Activated T-helper 2 cell treated with anti-CD3 and anti-CD28 coated beads, Interferon-gamma antibody, Interleukin-2, Interleukin-4, amounts not matched to agents 10 μg/mL and 5 μg/mL and 100 μg/mL, durations not matched to agents 14 hours and 24 hours and 36 hours (primary cell): ENCODE measurements around the gene CBFA2T3. TPM values are rescaled to one million over a fixed set of nuclear protein-coding genes. Genes with fewer than 3 reads are reported as not detected.

Source experiments
- DNase-seq: peaks from one replicate; pipeline ENCODE4 v3.0.0; 2021; ENCODE audit warnings: low spot score
- H3K27ac Mint-ChIP-seq: one replicate; pipeline ENCODE4 v1.8.0; 2021; ENCODE audit warnings: mixed read lengths
- H3K27me3 Mint-ChIP-seq: one replicate; pipeline ENCODE4 v1.8.0; 2021; ENCODE audit warnings: low read depth, mixed read lengths
- H3K36me3 Mint-ChIP-seq: one replicate; pipeline ENCODE4 v1.8.0; 2021; ENCODE audit warnings: low read depth, mixed read lengths
- H3K4me1 Mint-ChIP-seq: one replicate; pipeline ENCODE4 v1.8.0; 2021; ENCODE audit warnings: low read depth, mixed read lengths
- H3K4me3 Mint-ChIP-seq: one replicate; pipeline ENCODE4 v1.8.0; 2021; ENCODE audit warnings: low read depth, mild to moderate bottlenecking, moderate library complexity, mixed read lengths
- H3K9me3 Mint-ChIP-seq: one replicate; pipeline ENCODE4 v1.8.0; 2021; ENCODE audit warnings: mixed read lengths
- intact Hi-C: fragments of 100-400 bp; cut with micrococcal nuclease; formaldehyde crosslinking; loops from one replicate; pipeline ENCODE4 v1.15.1; 2023
- total RNA-seq: library from RNA; stranded (reverse); gene quantifications from 2 replicates; pipeline ENCODE4 v1.2.3, GENCODE V29; 2022

Gene CBFA2T3
- total RNA-seq, 1 donor from 2014 or later = 0.30 TPM

- Mint-ChIP-seq H3K9me3 (no peaks in the 10 kb centered on the region), H3K27me3 (peaks cover 7% of the 10 kb centered on the region), H3K27ac (no peak overlapping the region), H3K4me1 (peaks cover 2% of the 10 kb centered on the region), H3K36me3 (no peaks in the 10 kb centered on the region), H3K4me3 (no peak overlapping the region)
- DNase-seq = no peak
- intact Hi-C loops = no loop called here
These were observed 11.1 kb downstream of the CBFA2T3 start for GRCh38 chr16:88965826-88966480.

- Mint-ChIP-seq H3K9me3 (no peaks in the 10 kb centered on the region), H3K4me1 (peaks cover 2% of the 10 kb centered on the region), H3K4me3 (no peak overlapping the region), H3K36me3 (no peaks in the 10 kb centered on the region), H3K27me3 (peaks cover 7% of the 10 kb centered on the region), H3K27ac (no peak overlapping the region)
- DNase-seq = no peak
- intact Hi-C loops = no loop called here
These were observed 11.6 kb downstream of the CBFA2T3 start for GRCh38 chr16:88965411-88965810.

GRCh38 chr16:88964636-88965035 is 12.4 kb downstream of the CBFA2T3 start:
- H3K36me3 Mint-ChIP-seq = no peaks in the 10 kb centered on the region
- no peaks in the 10 kb centered on the region for H3K9me3 Mint-ChIP-seq
- no peak for DNase-seq
- intact Hi-C loops = no loop called here
- H3K27me3 Mint-ChIP-seq = peaks cover 7% of the 10 kb centered on the region
- no peak overlapping the region for H3K27ac Mint-ChIP-seq
- peaks cover 2% of the 10 kb centered on the region for H3K4me1 Mint-ChIP-seq
- no peak overlapping the region for H3K4me3 Mint-ChIP-seq

- Mint-ChIP-seq H3K4me3 (no peak overlapping the region), H3K36me3 (no peaks in the 10 kb centered on the region), H3K4me1 (peaks cover 2% of the 10 kb centered on the region), H3K27ac (no peak overlapping the region), H3K9me3 (no peaks in the 10 kb centered on the region), H3K27me3 (peaks cover 8% of the 10 kb centered on the region)
- DNase-seq = no peak
- intact Hi-C loops = no loop called here
These were observed 13.4 kb downstream of the CBFA2T3 start for GRCh38 chr16:88963583-88963982.

GRCh38 chr16:88962478-88963152 is 14.4 kb downstream of the CBFA2T3 start:
- Mint-ChIP-seq H3K27me3 (peaks cover 12% of the 10 kb centered on the region), H3K4me3 (no peak overlapping the region), H3K9me3 (no peaks in the 10 kb centered on the region), H3K27ac (no peak overlapping the region), H3K4me1 (peaks cover 6% of the 10 kb centered on the region), H3K36me3 (no peaks in the 10 kb centered on the region)
- no peak for DNase-seq
- intact Hi-C loops = no loop called here

- H3K36me3 Mint-ChIP-seq = no peaks in the 10 kb centered on the region
These were observed 16.0 kb downstream of the CBFA2T3 start for GRCh38 chr16:88961011-88961410.

GRCh38 chr16:88960516-88960915 is 16.5 kb downstream of the CBFA2T3 start:
- Mint-ChIP-seq H3K4me3 (no peak overlapping the region), H3K36me3 (no peaks in the 10 kb centered on the region), H3K9me3 (no peaks in the 10 kb centered on the region), H3K4me1 (peaks cover 10% of the 10 kb centered on the region), H3K27ac (no peak overlapping the region), H3K27me3 (peaks cover 13% of the 10 kb centered on the region)
- intact Hi-C loops = no loop called here
- no peak for DNase-seq

More at GRCh38 chr16:88961011-88961410, 16.0 kb downstream of the CBFA2T3 start:
- Mint-ChIP-seq H3K27me3 (peaks cover 13% of the 10 kb centered on the region), H3K4me1 (peaks cover 10% of the 10 kb centered on the region), H3K27ac (no peak overlapping the region), H3K4me3 (no peak overlapping the region), H3K9me3 (no peaks in the 10 kb centered on the region)
- intact Hi-C loops = no loop called here
- DNase-seq = no peak

GRCh38 chr16:88959022-88959421 is 18.0 kb downstream of the CBFA2T3 start:
- H3K27me3 Mint-ChIP-seq = peaks cover 13% of the 10 kb centered on the region
- no peak overlapping the region for H3K4me3 Mint-ChIP-seq
- peaks cover 10% of the 10 kb centered on the region for H3K4me1 Mint-ChIP-seq
- no peaks in the 10 kb centered on the region for H3K9me3 Mint-ChIP-seq
- no peak overlapping the region for H3K27ac Mint-ChIP-seq
- H3K36me3 Mint-ChIP-seq = no peaks in the 10 kb centered on the region
- no peak for DNase-seq
- intact Hi-C loops = no loop called here

GRCh38 chr16:88957887-88958577 is 19.0 kb downstream of the CBFA2T3 start:
- peaks cover 13% of the 10 kb centered on the region for H3K27me3 Mint-ChIP-seq
- peaks cover 10% of the 10 kb centered on the region for H3K4me1 Mint-ChIP-seq
- intact Hi-C loops = no loop called here
- no peaks in the 10 kb centered on the region for H3K9me3 Mint-ChIP-seq
- H3K27ac Mint-ChIP-seq = no peak overlapping the region
- H3K4me3 Mint-ChIP-seq = no peak overlapping the region
- no peaks in the 10 kb centered on the region for H3K36me3 Mint-ChIP-seq
- DNase-seq = no peak

- H3K4me1 Mint-ChIP-seq = peaks cover 10% of the 10 kb centered on the region
- intact Hi-C loops = no loop called here
- no peaks in the 10 kb centered on the region for H3K9me3 Mint-ChIP-seq
- H3K27ac Mint-ChIP-seq = no peak overlapping the region
- H3K36me3 Mint-ChIP-seq = no peaks in the 10 kb centered on the region
- DNase-seq = no peak
- H3K4me3 Mint-ChIP-seq = no peak overlapping the region
- peaks cover 13% of the 10 kb centered on the region for H3K27me3 Mint-ChIP-seq
These were observed 19.6 kb downstream of the CBFA2T3 start for GRCh38 chr16:88957433-88957767.

- Mint-ChIP-seq H3K36me3 (no peaks in the 10 kb centered on the region), H3K4me3 (no peak overlapping the region), H3K27me3 (peaks cover 13% of the 10 kb centered on the region), H3K9me3 (no peaks in the 10 kb centered on the region), H3K4me1 (peaks cover 10% of the 10 kb centered on the region), H3K27ac (no peak overlapping the region)
- no peak for DNase-seq
- intact Hi-C loops = no loop called here
These were observed 20.2 kb downstream of the CBFA2T3 start for GRCh38 chr16:88956546-88957432.

- peaks cover 13% of the 10 kb centered on the region for H3K27me3 Mint-ChIP-seq
- no peak for DNase-seq
- H3K27ac Mint-ChIP-seq = no peak overlapping the region
- intact Hi-C loops = no loop called here
- H3K9me3 Mint-ChIP-seq = no peaks in the 10 kb centered on the region
- no peak overlapping the region for H3K4me3 Mint-ChIP-seq
- H3K4me1 Mint-ChIP-seq = peaks cover 10% of the 10 kb centered on the region
- H3K36me3 Mint-ChIP-seq = no peaks in the 10 kb centered on the region
These were observed 21.1 kb downstream of the CBFA2T3 start for GRCh38 chr16:88955906-88956305.
